ENCODE results near the gene MTARC2. TPM values are rescaled to one million over a fixed set of nuclear protein-coding genes. Genes with fewer than 3 reads are reported as not detected.

Gene MTARC2
- total and polyA plus RNA-seq, 2 of the 13 experiments (the other 11 are each of a cell fraction or from before 2014, with no cell fraction given), result 8.5 to 10.1 TPM

GRCh38 chr1:220698607-220699016 is 49.5 kb upstream of the MTARC2 start (continued):
- TF ChIP-seq KDM5B (CRISPR knock-in tag; IDR thresholded peaks at IDR 0.05; ENCODE audit: borderline replicate concordance) (0 out of 2 replicates have a peak, but pooled peaks have one; percentile 23), ZNF639 (CRISPR knock-in tag; conservative IDR thresholded peaks at IDR 0.05) (no peak), RBM22 (optimal IDR thresholded peaks at IDR 0.05; ENCODE audit: low read length) (no peak), SKI (IDR thresholded peaks at IDR 0.05; ENCODE audit: partially characterized antibody) (peak; percentile 65), NCOA5 (CRISPR knock-in tag; IDR thresholded peaks at IDR 0.05) (no peak), ZNF567 (CRISPR knock-in tag; IDR thresholded peaks at IDR 0.05; ENCODE audit: borderline replicate concordance) (no peak), NR2C2 (CRISPR knock-in tag; IDR thresholded peaks at IDR 0.05; ENCODE audit: borderline replicate concordance) (peak; percentile 60; the same call in 1 of the 2 replicates), ZNF230 (CRISPR knock-in tag; IDR thresholded peaks at IDR 0.05) (no peak), ZBTB7A (CRISPR knock-in tag; IDR thresholded peaks at IDR 0.05) (no peak), ASH2L (IDR thresholded peaks at IDR 0.05; ENCODE audit: insufficient read length, low read depth, low read length) (no peak), GATAD2A (CRISPR knock-in tag; IDR thresholded peaks at IDR 0.05) (peak; percentile 83), ZNF572 (CRISPR knock-in tag; IDR thresholded peaks at IDR 0.05) (no peak), ZXDC (CRISPR knock-in tag; IDR thresholded peaks at IDR 0.05) (no peak), PPARG (CRISPR knock-in tag; conservative IDR thresholded peaks at IDR 0.05) (peak; percentile 31; the same call in 1 of the 2 replicates), RFX3 (CRISPR knock-in tag; IDR thresholded peaks at IDR 0.05) (no peak), GFI1 (CRISPR knock-in tag; IDR thresholded peaks at IDR 0.05; ENCODE audit: borderline replicate concordance) (peak; percentile 95), ZNF766 (CRISPR knock-in tag; IDR thresholded peaks at IDR 0.05; ENCODE audit: borderline replicate concordance) (no peak)
- TF ChIP-seq, protein P1, sequence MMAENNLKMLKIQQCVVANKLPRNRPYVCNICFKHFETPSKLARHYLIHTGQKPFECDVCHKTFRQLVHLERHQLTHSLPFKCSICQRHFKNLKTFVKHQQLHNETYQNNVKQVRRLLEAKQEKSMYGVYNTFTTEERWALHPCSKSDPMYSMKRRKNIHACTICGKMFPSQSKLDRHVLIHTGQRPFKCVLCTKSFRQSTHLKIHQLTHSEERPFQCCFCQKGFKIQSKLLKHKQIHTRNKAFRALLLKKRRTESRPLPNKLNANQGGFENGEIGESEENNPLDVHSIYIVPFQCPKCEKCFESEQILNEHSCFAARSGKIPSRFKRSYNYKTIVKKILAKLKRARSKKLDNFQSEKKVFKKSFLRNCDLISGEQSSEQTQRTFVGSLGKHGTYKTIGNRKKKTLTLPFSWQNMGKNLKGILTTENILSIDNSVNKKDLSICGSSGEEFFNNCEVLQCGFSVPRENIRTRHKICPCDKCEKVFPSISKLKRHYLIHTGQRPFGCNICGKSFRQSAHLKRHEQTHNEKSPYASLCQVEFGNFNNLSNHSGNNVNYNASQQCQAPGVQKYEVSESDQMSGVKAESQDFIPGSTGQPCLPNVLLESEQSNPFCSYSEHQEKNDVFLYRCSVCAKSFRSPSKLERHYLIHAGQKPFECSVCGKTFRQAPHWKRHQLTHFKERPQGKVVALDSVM (CRISPR knock-in tag; IDR thresholded peaks at IDR 0.05), result no peak
- TF ChIP-seq, protein P2, sequence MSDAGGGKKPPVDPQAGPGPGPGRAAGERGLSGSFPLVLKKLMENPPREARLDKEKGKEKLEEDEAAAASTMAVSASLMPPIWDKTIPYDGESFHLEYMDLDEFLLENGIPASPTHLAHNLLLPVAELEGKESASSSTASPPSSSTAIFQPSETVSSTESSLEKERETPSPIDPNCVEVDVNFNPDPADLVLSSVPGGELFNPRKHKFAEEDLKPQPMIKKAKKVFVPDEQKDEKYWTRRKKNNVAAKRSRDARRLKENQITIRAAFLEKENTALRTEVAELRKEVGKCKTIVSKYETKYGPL (CRISPR knock-in tag; IDR thresholded peaks at IDR 0.05), result no peak
- TF ChIP-seq, protein P3, sequence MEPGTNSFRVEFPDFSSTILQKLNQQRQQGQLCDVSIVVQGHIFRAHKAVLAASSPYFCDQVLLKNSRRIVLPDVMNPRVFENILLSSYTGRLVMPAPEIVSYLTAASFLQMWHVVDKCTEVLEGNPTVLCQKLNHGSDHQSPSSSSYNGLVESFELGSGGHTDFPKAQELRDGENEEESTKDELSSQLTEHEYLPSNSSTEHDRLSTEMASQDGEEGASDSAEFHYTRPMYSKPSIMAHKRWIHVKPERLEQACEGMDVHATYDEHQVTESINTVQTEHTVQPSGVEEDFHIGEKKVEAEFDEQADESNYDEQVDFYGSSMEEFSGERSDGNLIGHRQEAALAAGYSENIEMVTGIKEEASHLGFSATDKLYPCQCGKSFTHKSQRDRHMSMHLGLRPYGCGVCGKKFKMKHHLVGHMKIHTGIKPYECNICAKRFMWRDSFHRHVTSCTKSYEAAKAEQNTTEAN (CRISPR knock-in tag; conservative IDR thresholded peaks at IDR 0.05), result no peak
- TF ChIP-seq, protein P4, sequence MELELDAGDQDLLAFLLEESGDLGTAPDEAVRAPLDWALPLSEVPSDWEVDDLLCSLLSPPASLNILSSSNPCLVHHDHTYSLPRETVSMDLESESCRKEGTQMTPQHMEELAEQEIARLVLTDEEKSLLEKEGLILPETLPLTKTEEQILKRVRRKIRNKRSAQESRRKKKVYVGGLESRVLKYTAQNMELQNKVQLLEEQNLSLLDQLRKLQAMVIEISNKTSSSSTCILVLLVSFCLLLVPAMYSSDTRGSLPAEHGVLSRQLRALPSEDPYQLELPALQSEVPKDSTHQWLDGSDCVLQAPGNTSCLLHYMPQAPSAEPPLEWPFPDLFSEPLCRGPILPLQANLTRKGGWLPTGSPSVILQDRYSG (CRISPR knock-in tag; IDR thresholded peaks at IDR 0.05), result no peak

Data from HepG2 (cell line).